ENCODE results near the gene SLC38A11.

Gene SLC38A11

DNA sequence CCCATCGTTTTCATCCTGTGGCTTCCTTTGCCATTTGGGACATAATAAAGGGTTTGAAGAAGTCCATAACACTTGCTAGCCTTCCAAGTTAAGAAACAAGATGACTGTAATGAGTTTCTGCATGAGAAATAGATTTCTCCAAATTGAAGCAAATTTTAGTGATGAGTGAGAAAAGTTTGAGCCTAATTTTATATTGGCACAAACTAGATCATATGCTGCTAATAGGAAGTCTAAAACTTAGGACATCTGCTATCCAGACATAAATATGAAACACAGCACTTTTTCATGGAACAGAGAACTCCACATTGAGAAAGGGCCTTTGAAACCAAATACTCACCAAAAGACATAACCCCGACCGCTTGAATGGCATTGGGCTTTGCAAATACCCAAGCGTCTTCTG lies 39.8 kb downstream of the SLC38A11 start:
- FAIRE-seq = no peak

DNA sequence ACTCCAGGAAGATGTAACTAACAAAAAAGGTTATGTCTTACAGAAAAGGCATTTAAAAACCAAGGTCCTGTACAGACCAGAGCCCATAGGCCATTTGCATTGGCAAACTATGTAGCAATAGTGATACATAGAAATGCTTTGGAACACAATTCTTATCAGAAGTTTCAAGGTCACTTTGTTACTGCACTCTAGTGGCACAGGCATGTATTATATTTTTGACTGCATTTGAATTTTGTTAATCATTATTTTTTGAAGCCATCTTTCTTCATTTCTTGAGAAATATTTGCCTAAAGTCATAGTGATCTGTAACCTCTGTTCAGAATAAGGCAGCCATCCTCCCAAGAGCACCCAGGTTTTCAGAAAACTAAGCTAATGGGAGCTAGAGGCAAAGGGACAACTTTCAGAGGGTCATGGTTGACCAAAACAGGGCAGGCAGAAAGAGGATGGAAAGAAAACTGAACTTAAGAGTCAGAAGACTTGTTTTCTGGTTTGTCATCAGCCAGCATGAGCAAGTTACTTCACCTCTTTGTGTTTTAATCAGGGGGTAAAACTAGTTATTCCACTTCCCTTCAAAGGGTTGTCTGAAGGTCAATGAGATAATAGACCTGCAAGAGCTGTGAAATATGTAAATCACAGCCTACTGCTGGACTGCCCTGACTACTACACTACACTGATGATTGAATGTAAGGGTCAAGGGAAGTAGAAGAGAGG lies 41.5 kb downstream of the SLC38A11 start:
- no peak for DNase-seq (ENCODE audit: low spot score)

More for the DNA sequence above, 39.8 kb downstream of the SLC38A11 start:
- no peak for DNase-seq (ENCODE audit: low spot score)

GRCh38 chr2:164913011-164913410 lies 42.3 kb downstream of the SLC38A11 start:
- DNase-seq (ENCODE audit: low spot score) (no peak), FAIRE-seq (no peak)

More for the DNA sequence above, 41.5 kb downstream of the SLC38A11 start:
- no peak for FAIRE-seq

DNA sequence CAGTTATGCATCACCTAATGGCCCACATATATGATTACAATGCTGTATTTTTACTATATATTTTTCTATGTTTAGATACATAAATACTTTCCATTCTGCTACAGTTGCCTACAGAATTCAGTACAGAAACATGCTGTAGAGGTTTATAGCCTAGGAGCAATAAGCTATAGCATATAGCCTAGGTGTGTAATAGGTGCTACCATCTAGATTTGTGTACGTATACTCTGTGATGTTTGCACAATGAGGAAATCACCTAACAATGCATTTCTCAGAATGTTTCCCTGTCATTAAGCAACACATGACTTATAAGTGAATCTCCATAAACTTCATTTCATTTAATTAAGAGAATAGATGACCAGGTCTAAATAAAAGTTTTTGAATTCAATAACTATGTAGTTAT lies 43.5 kb downstream of the SLC38A11 start:
- DNase-seq (ENCODE audit: low spot score) (no peak), FAIRE-seq (no peak)

DNA sequence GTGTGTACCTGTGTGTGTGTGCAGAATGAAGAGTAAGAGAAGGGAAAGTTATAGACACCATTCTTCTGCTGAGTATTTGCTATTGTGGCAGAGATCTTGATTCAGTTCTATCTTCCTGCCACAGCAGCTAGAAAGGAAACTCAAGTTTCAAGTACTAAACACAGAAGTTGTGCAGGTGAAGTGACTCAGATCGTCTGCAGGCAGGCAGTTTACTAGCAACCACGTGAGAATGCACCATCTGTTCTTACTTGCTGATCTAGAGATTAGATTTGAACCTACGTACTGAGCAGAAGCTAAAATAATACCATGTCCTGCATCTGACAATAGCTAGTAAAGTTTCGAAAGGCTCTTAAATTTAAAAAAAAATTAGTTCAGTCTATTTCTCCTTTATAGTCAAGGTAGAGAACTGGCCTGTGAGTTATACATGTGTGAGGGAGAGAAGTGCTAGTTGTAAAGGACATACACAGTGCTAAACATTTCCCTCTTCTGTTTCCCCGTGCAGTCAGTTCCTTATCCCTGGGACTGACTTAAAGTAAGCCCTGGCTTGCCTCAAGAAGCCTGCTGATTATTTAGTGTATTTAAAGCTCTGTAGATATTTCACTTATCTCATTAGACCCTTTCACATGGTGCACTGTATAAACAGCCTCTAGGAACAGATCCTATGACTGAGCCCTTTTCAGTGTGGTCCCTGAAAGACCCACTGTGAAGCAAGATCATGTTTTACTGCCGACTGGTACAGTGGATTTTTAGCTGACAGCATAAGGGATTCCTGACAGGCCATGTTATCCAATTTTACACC lies 45.0 kb downstream of the SLC38A11 start:
- DNase-seq (ENCODE audit: low spot score) (peak; percentile 21), FAIRE-seq (no peak)

- DNase-seq (ENCODE audit: low spot score) (no peak), FAIRE-seq (no peak)
These were observed 48.4 kb downstream of the SLC38A11 start for GRCh38 chr2:164906947-164907346.

DNA sequence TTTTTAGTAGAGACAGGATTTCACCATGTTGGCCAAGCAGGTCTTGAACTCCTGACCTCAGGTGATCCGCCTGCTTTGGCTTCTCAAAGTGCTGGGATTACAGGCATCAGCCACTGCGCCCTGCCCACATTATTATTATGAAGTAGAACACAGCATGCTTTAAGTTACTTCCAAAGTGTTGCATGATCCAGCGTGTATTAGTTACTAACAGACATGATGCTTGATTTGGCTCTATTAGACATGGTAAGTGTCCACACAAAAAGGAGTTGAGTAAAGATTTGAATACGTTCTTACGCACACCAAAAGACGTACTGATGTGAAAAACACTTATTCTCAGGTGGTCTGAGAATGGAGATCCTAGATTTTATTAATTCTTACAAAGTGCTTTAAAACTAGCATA lies 50.0 kb downstream of the SLC38A11 start:
- DNase-seq (ENCODE audit: low spot score) = no peak
- no peak for FAIRE-seq

DNA sequence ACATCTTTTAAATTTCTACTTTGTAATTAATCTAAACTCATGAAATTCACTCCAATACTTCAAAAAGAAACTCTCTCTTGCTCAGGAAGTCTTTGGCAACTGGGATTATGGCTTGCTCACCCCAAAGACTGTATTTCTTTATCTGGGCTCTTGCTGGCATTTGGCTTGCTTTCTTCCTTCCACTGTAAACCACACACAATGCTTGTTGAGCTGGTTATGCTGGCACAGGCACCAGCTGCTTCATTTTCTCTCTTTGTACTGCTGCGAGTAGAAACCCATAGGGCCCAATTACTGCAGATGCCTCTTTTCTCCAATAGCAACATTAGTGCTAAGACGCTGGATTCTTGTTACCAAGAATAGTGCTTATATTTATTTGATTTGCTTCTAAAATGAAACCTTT lies 51.4 kb downstream of the SLC38A11 start:
- FAIRE-seq (no peak), DNase-seq (ENCODE audit: low spot score) (no peak)

DNA sequence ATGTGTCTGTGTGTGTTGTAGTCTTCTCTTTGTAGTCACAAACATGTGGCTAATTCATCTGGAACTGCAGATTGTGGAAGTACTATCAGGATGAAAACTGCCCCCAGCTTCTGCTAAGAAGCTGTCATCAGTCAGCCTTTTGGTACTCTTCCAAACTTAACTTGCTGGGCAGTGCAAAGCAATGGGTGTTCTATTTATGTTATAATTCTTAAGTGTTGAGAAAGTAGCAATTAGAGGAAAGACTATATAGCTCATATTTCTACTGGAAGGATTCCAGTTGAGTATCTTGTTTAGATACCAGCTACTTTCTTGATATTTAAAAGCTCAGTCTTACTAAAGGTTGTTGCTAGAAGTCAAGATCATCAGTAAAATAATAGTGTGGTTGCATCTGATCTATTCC lies 52.1 kb downstream of the SLC38A11 start:
- DNase-seq (ENCODE audit: low spot score) (no peak), FAIRE-seq (no peak)

DNA sequence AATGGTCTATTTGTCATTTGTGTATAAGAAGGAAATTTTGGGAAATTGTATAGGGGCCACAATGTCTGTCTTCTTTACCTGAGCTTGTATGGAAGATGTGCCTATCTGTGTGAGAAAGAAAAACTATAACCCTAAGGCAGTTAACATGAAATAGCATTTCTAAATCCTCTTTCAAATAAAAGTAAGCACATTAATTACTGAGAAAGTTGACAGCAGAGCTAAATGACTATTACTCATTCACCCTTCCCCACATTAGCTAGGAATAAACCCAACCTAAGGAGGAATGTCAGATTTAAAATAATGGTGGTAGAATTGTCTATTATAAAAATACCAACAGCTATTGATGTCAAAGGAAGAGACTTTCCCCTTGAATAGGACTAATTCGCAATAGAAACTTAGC lies 56.2 kb downstream of the SLC38A11 start:
- FAIRE-seq = no peak
- no peak for DNase-seq (ENCODE audit: low spot score)

DNA sequence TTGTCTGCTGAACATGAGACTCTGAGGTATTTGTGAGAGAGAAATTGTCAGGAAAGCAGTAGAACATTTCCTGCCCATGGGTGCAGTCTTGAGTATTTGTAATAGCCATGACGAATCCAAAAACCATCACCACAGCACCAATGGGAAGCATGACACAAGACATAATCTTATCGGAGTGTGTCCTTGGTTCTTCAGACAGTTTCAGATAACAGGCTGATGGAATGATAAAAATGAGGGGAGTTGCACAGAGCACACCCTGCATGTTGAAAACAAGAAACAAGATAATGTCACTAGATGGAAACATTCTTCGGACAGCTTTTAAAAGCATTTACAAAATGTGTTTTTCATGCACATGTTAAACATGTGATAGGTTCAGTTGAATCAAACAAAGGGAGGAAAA lies 56.9 kb downstream of the SLC38A11 start:
- DNase-seq (ENCODE audit: low spot score) (no peak), FAIRE-seq (no peak)

DNA sequence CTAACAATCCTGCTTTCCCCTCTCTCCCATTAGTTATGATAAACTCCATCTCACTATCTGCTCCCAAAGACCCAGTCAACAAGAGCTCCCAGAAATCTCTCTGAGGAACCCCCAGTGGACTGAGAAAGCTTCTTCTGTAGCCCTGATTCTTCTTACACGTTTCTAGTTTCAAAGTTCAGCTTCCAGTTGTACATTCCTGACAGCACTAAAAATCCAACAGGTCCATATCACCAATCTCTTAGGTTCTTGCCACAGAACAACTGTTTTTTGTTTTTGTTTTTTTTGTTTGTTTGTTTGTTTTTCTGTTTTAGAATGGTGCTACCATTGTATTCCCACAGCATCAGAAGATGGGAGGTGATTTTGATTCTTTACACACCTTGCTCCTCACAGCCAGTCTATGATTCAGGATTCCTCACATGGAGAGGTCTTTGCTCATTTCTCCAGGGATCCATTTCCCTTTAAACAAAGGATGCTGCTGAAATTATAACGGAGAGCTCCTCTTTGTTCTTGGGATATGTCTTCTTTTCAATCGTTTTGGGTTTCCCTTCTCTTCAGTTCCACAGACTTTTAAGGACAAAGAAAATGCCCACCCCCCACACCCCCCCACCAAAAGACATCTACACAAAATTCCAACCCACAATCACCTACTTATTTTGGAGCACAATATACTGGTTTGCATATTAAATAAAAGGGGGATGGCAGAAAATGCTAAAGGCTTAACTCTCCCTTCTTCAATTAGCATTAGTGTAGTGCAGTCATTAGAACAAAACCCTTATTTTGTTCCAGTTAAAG lies 57.7 kb downstream of the SLC38A11 start:
- no peak for FAIRE-seq
- no peak for DNase-seq (ENCODE audit: low spot score)

GRCh38 chr2:164896634-164897355 lies 58.5 kb downstream of the SLC38A11 start:
- FAIRE-seq (no peak), DNase-seq (ENCODE audit: low spot score) (peak; percentile 46)

DNA sequence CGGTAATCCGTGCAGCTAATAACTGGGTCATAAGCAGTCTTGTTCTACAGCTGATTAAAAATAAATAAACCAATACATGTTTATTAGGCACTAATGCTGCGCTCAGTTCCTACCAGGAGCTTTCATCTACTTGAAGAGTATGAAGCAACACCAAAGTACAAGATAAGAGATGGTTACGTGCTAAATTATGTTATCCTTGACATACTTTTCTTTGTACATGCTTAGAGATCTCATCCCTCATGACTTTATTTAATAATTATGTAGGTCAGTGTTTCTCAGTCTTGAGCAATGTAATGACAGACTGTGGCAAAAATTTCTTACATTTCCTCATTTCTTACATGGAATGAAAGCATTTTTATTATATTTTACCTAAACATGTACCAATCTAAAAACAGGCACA lies 59.1 kb downstream of the SLC38A11 start:
- no peak for DNase-seq (ENCODE audit: low spot score)
- FAIRE-seq = no peak

- FAIRE-seq (no peak), DNase-seq (ENCODE audit: low spot score) (no peak)
These were observed 63.9 kb downstream of the SLC38A11 start for GRCh38 chr2:164891460-164891859.

DNA sequence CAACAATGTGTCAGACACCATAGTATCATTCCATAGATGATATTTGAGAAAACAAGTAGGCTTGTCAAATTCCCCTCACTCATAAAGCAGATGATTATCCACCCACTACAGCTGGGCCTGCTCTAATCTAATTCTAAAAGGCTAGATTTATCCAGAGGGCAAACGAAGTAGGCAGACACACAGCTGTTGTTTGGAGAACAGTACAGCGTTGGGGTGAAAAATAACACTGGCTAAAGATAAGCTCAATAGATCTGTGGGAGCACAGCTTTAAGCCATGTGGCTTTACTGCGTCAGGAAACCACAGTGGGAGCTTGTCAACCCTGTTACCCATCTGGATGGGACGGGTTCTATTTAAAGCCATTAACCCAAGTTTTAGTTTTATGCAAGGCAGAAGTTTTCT lies 64.8 kb downstream of the SLC38A11 start:
- FAIRE-seq (no peak), DNase-seq (ENCODE audit: low spot score) (no peak)

DNA sequence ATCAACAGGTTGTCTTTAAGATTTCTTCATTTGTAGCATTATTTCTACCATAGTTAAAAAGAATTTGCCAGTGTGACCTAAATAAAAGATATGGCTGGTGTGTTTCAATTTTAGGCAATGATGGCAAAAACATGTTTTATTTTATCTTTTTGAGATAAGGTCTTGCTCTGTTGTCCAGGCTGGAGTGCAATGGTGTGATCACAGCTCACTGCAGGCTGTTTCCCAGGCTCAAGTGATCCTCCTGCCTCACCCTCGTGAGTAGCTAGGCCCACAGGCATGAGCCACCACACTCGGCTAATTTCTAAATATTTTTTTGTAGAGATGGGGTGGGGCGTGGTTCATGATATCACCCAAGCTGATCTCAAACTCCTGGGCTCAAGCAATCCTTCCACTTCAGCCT lies 66.7 kb downstream of the SLC38A11 start:
- FAIRE-seq (no peak), DNase-seq (ENCODE audit: low spot score) (no peak)

DNA sequence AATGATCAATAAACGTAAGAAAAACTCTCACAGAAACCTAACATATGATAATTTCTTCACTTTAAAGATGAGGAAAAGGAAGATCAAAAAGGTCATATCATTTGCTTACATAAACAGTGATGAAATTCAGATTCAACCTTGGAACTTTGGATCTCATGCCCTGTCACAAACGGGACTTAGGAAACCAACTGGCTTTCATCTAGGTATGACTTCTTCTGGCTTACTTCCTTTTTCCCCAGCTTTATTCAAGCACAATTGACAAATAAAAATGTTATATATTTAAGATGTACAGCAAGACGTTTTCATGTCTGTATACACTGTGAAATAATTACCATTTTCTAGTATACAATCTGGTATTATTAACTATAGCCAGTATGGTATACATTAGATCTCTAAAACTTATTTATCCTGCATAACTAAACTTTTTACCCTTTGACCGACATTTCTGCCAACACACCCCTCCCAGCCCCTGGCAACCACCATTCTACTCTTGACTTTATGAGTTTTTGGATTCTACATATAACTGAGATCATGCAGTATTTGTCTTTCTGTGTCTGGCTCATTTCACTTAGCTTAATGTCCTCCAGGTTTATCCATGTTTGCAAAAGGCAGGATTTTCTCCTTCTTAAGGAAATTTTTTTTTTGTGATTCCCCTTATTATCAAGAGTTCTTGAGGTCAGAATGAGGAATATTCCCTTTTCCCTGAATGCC lies 67.7 kb downstream of the SLC38A11 start:
- FAIRE-seq (no peak), DNase-seq (ENCODE audit: low spot score) (no peak)

DNA sequence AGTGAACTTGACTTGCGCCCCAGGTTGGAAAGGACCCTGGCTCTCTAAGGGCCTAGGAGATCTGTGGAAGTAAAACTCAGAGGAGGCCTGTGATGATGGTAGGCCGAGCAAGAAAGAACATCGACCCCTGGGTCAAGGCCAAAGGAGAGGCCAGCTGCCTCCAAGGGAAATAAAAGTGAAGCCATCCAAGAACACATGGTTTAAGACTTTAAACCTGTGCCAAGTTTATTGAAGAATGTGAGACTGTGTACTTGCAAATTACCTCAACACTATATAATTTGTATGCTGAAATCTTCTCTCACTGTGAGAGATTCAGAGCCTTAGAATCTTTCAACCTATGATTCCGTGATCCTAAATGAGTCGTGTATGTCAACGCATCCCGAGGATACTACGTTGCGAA lies 73.0 kb downstream of the SLC38A11 start:
- DNase-seq (ENCODE audit: low spot score) (no peak), FAIRE-seq (no peak)

- FAIRE-seq (no peak), DNase-seq (ENCODE audit: low spot score) (no peak)
These were observed 73.8 kb downstream of the SLC38A11 start for GRCh38 chr2:164881524-164881923.
